NB4 (cell line): Measurements from ENCODE around the gene C2CD4D.

ENCODE experiments used
- DNase-seq: peaks from one replicate; pipeline ENCODE4 v3.0.0; 2010; ENCODE audit warnings: low read depth
- H3K4me3 ChIP-seq: one replicate; pipeline ENCODE4 v1.5.1; 2011; ENCODE audit warnings: mild to moderate bottlenecking, low read depth, low read length, moderate library complexity
- CTCF ChIP-seq: IDR thresholded peaks from one replicate; pipeline ENCODE4 v1.5.1; 2012; ENCODE audit warnings: low read depth, low read length
- MAX ChIP-seq: IDR thresholded peaks from 2 replicates; pipeline ENCODE4 v1.6.1; 2011; ENCODE audit warnings: low read depth, low read length
- MYC ChIP-seq: IDR thresholded peaks from 2 replicates; pipeline ENCODE4 v1.6.1; 2011; ENCODE audit warnings: low read depth, low read length
- POLR2A ChIP-seq: IDR thresholded peaks from 2 replicates; pipeline ENCODE4 v1.6.1; 2011; ENCODE audit warnings: mild to moderate bottlenecking; ENCODE audit not compliant: insufficient read length; ENCODE audit errors: extremely low read depth

The C2CD4D gene

GRCh38 chr1:151802372-151802771, 37.2 kb downstream of the C2CD4D start:
- TF ChIP-seq MAX (no peak), MYC (no peak), POLR2A (no peak), CTCF (no peak)
- no peak overlapping the region for H3K4me3 ChIP-seq
- no peak for DNase-seq

- DNase-seq, result no peak
- H3K4me3 ChIP-seq, result no peak overlapping the region
- TF ChIP-seq POLR2A (no peak), MAX (no peak), MYC (no peak), CTCF (no peak)
These were observed 37.8 kb downstream of the C2CD4D start for GRCh38 chr1:151801846-151802245.

GRCh38 chr1:151801310-151801820, 38.3 kb downstream of the C2CD4D start:
- TF ChIP-seq MAX (no peak), CTCF (no peak), POLR2A (no peak)
- no peak overlapping the region for H3K4me3 ChIP-seq
- DNase-seq, result no peak

GRCh38 chr1:151800830-151801229, 38.8 kb downstream of the C2CD4D start:
- TF ChIP-seq MAX (no peak), POLR2A (no peak), MYC (no peak), CTCF (no peak)

GRCh38 chr1:151799179-151800022, 40.2 kb downstream of the C2CD4D start:
- H3K4me3 ChIP-seq, result no peak overlapping the region
- no peak for DNase-seq
- no peak for TF ChIP-seq CTCF
- no peak for TF ChIP-seq MYC
- no peak for TF ChIP-seq MAX
- TF ChIP-seq POLR2A, result no peak

More at GRCh38 chr1:151800830-151801229, 38.8 kb downstream of the C2CD4D start:
- DNase-seq, result no peak
- H3K4me3 ChIP-seq, result no peak overlapping the region
